A673 (cell line): ENCODE data around the gene HEY2.

Experiments
- CTCF ChIP-seq: fragments of 300-800, 200-600 bp; sonication (generic); conservative IDR thresholded peaks from 2 replicates; pipeline ENCODE4 v1.5.1; 2017; ENCODE audit warnings: low read depth, mild to moderate bottlenecking, antibody characterized with exemption, low read length, moderate library complexity, mixed read lengths
- EZH2 ChIP-seq: fragments of 200-600 bp; sonication (generic); IDR thresholded peaks from 2 replicates; pipeline ENCODE4 v1.6.1; 2017; ENCODE audit warnings: borderline replicate concordance, low read depth, mild to moderate bottlenecking, mixed read lengths, antibody characterized with exemption, low read length; ENCODE audit not compliant: poor library complexity, severe bottlenecking

DNA sequence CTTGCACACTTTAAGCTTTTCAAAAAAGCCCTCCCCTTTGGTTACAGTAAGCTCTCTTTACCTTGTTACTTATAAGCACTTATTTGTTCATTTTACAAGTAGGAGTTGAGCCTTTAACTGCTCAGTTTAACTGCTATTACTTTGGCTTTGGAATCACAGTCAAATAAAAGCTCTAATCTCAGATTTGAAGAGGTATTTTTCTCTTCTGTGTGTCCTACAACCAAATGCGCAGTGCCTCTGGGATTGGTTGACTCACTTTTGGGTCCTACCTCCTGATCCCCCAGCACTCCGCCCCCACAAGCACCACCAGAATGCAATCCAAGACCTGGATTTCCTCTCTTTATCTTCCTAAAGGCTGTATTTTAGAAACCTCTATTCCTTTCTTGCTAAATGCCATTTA is 43.8 kb downstream of the HEY2 start:
- TF ChIP-seq EZH2 = no peak
- TF ChIP-seq CTCF = no peak
